ENCODE measurements around the gene CYSRT1. TPM values are rescaled to one million over a fixed set of nuclear protein-coding genes. Genes with fewer than 3 reads are reported as not detected.
A peak's percentile ranks its signal among the peaks of the same experiment; 100 is the strongest.
"Not testable (repeated sequence)": the region's sequence is repeated elsewhere in the genome, so short reads cannot be mapped to it uniquely, and the experiment has no call there.

Gene CYSRT1
- total RNA-seq, 1 experiment from 2014 or later = 1.7 TPM

DNA sequence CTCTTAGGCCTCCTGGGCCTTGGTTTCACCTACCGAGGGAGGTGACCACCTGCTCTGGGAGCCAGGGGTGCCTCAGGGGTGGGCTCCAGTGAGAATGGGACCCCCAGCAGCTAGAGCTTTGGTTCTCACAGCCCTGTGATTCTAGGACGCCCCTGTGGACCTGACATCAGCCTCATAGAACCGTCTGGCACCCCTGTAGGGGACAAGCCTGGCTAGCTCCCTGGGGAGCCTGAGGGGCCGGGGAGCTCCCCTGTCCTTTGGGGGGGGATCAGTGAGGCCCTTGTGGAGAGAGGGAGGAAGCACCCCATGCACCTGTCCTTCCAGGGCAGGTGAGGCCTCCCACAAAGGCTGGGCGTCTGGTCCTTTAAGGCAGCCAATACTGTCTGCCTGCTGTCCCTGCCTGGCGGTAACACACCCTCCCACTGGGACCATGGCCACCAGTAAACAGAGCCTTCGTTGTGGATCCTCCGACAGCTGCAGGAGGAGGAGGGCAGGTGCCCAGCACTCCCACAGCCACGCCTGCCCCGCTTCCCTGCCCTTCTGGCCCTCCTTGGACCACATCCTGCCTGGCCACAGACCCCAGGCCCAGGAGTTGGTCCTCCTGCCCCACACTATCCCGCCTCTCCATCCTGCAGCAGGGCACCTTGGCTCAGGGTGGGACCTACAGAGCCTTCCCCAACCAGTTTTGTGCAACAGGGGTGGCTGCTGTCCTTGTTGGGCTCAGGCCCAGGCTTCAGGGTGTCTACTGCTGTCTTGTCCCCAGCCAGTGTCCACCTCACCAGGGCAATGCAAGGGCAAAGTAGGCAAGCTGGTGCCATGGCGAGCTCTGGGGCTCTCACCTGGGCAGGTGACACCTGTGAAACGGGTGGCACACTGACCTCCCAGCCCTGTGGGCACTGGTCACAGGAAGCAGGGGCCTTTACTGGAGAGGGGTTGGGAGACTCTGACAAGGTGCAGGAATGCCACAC lies 13.1 kb downstream of the CYSRT1 start:
- H3K9me3 ChIP-seq = no peaks in the 10 kb centered on the region
- 0 out of 2 replicates have a peak, but pooled peaks cover 2% of the 10 kb centered on the region for H3K36me3 ChIP-seq (ENCODE audit: control insufficient read depth, insufficient read depth, low read length)
- TF ChIP-seq, protein P1, sequence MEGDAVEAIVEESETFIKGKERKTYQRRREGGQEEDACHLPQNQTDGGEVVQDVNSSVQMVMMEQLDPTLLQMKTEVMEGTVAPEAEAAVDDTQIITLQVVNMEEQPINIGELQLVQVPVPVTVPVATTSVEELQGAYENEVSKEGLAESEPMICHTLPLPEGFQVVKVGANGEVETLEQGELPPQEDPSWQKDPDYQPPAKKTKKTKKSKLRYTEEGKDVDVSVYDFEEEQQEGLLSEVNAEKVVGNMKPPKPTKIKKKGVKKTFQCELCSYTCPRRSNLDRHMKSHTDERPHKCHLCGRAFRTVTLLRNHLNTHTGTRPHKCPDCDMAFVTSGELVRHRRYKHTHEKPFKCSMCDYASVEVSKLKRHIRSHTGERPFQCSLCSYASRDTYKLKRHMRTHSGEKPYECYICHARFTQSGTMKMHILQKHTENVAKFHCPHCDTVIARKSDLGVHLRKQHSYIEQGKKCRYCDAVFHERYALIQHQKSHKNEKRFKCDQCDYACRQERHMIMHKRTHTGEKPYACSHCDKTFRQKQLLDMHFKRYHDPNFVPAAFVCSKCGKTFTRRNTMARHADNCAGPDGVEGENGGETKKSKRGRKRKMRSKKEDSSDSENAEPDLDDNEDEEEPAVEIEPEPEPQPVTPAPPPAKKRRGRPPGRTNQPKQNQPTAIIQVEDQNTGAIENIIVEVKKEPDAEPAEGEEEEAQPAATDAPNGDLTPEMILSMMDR (IDR thresholded peaks at IDR 0.05; ENCODE audit: insufficient read depth in 1 of 2, low read depth in 1 of 2, low read length in 1 of 2, severe bottlenecking in 1 of 2, unreplicated experiment in 1 of 2) = no peak
- Mint-ChIP-seq H3K27me3 (ENCODE audit: insufficient read depth, unreplicated experiment) (peaks cover 3% of the 10 kb centered on the region), H3K36me3 (ENCODE audit: insufficient read depth, unreplicated experiment) (peaks cover 47% of the 10 kb centered on the region), H3K4me3 (ENCODE audit: unreplicated experiment) (no peak overlapping the region), H3K9me3 (ENCODE audit: unreplicated experiment) (no peaks in the 10 kb centered on the region), H3K4me1 (ENCODE audit: low read depth, unreplicated experiment) (peaks cover 13% of the 10 kb centered on the region), H3K27ac (ENCODE audit: unreplicated experiment) (no peak overlapping the region)
- ChIA-PET POLR2A (no interaction called here), CTCF (interaction anchor here (1.5 kb wide), 1 partner anchor 15 kb away, joined by 3 read pairs; no protein-coding TSS in a partner anchor)
- peaks cover 28% of the 10 kb centered on the region for H3K4me1 ChIP-seq
- no peak overlapping the region for H3K4me3 ChIP-seq (ENCODE audit: low read depth, low read length)
- BruUV-seq (replicated peaks) = no TSS peak
- intact Hi-C loops (cut with micrococcal nuclease; ENCODE audit: unreplicated experiment) = loop anchor here (5.0 kb wide), 1 partner anchor 36 kb away; the partner anchor contains the start of gene TPRN
- no peaks in the 10 kb centered on the region for H3K27me3 ChIP-seq (replicated peaks; ENCODE audit: control insufficient read depth, insufficient read depth, low read length)
- no peak for DNase-seq

DNA sequence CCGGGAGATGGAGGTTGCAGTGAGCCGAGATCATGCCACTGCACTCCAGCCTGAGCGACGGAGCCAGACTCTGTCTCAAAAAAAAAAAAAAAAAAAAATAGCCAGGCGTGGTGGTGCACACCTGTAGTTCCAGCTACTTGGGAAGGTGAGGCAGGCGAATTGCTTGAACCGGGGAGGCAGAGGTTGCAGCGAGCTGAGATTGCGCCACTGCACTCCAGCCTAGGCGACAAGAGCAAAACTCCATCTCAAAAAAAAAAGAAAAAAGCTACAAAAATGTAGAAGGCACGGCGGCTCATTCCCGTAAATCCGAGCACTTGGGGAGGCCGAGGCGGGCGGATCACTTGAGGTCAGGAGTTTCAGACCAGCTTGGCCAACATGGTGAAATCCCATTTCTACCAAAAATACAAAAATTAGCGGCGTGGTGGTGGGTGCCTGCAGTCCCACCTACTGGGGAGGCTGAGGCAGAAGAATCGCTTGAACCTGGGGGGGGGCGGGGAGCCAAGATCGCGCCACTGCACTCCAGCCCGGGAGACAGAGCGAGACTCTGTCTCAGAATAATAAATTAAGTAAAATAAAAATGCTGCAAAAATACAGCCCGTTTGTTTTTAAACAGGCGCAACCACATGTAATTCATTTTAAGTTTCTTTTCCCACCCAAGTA lies 14.7 kb downstream of the CYSRT1 start:
- H3K27ac Mint-ChIP-seq (ENCODE audit: unreplicated experiment) = peak overlapping the region; percentile 74
- H3K4me1 ChIP-seq = peaks cover 32% of the 10 kb centered on the region
- H3K4me3 ChIP-seq (ENCODE audit: low read depth, low read length) = peak overlapping the region; percentile 80
- not testable (repeated sequence) for H3K27me3 Mint-ChIP-seq (ENCODE audit: insufficient read depth, unreplicated experiment); H3K27me3 ChIP-seq (replicated peaks; ENCODE audit: control insufficient read depth, insufficient read depth, low read length); H3K9me3 Mint-ChIP-seq (ENCODE audit: unreplicated experiment); BruUV-seq (replicated peaks); H3K9me3 ChIP-seq; H3K36me3 ChIP-seq (ENCODE audit: control insufficient read depth, insufficient read depth, low read length); DNase-seq
- intact Hi-C loops (cut with micrococcal nuclease; ENCODE audit: unreplicated experiment) = loop anchor here (2.0 to 10.0 kb wide), 4 partner anchors 17 to 445 kb away; partner anchors contain the start of genes CCDC183, RNF208, TMEM141 and TPRN
- ChIA-PET POLR2A (interaction anchor here (0.6 to 2.4 kb wide), 9 partner anchors 15 to 169 kb away, joined by 3 to 39 read pairs (median 9); partner anchors contain the start of genes NELFB, RNF208 and SAPCD2), CTCF (interaction anchor here (0.7 to 1.6 kb wide), 8 partner anchors 10 to 292 kb away, joined by 3 to 6 read pairs (median 3); no protein-coding TSS in a partner anchor)
- peaks cover 12% of the 10 kb centered on the region for H3K4me1 Mint-ChIP-seq (ENCODE audit: low read depth, unreplicated experiment)
- peaks cover 56% of the 10 kb centered on the region for H3K36me3 Mint-ChIP-seq (ENCODE audit: insufficient read depth, unreplicated experiment)
- peak overlapping the region; percentile 80 for H3K4me3 Mint-ChIP-seq (ENCODE audit: unreplicated experiment)

DNA sequence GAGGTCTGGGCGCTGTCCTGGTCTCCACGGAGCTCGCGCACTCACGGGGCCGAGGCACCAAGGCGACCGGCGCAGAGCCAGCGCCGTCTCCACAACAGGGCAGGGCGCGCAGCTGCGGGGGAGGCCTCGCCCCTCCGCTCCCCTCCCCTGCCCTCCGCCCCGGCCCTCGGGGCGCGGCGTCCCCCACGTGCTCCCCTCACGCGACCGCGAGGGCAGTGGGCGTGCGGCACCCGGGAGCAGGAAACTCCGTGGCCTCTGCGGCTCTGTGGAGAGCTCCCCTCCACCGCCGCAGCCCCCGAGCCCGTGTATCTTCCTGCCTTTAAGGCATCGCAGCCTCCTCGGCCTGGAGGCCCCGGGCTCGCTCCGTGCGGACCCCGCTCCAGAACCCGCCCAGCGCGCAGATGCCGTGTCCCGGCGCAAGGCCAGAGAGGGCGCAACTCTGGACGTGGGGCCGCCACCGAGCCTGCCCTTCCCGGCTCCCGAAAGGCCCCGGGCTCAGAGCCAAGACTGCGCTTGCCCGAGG lies 15.4 kb downstream of the CYSRT1 start:
- CTCF ChIA-PET = interaction anchor here (0.8 to 2.7 kb wide), 11 partner anchors 11 to 293 kb away, joined by 3 to 13 read pairs (median 4); partner anchors contain the start of gene NRARP
- intact Hi-C loops (cut with micrococcal nuclease; ENCODE audit: unreplicated experiment) = loop anchor here (2.0 to 10.0 kb wide), 3 partner anchors 18 to 446 kb away; partner anchors contain the start of genes CCDC183, RNF208 and TMEM141
- H3K27ac Mint-ChIP-seq (ENCODE audit: unreplicated experiment) = peak overlapping the region; percentile 95
- Histone ChIP-seq H3K27me3 (replicated peaks; ENCODE audit: control insufficient read depth, insufficient read depth, low read length) (no peaks in the 10 kb centered on the region), H3K9me3 (no peaks in the 10 kb centered on the region), H3K4me1 (peaks cover 31% of the 10 kb centered on the region), H3K36me3 (ENCODE audit: control insufficient read depth, insufficient read depth, low read length) (peaks cover 2% of the 10 kb centered on the region; the same call in 1 of the 2 replicates), H3K4me3 (ENCODE audit: low read depth, low read length) (peak overlapping the region; percentile 80)
- H3K4me3 Mint-ChIP-seq (ENCODE audit: unreplicated experiment) = peak overlapping the region; percentile 80
- DNase-seq = no peak
- peaks cover 3% of the 10 kb centered on the region for H3K27me3 Mint-ChIP-seq (ENCODE audit: insufficient read depth, unreplicated experiment)
- POLR2A ChIA-PET = interaction anchor here (0.5 to 2.4 kb wide), 31 partner anchors 9 to 1333 kb away, joined by 3 to 39 read pairs (median 4); partner anchors contain the start of genes CAMSAP1, ENTPD8, MAN1B1 and MRPL41
- H3K9me3 Mint-ChIP-seq (ENCODE audit: unreplicated experiment) = no peaks in the 10 kb centered on the region
- TSS peak; percentile 61 for BruUV-seq (replicated peaks)
- TF ChIP-seq, protein P1 (IDR thresholded peaks at IDR 0.05; ENCODE audit: insufficient read depth in 1 of 2, low read depth in 1 of 2, low read length in 1 of 2, severe bottlenecking in 1 of 2, unreplicated experiment in 1 of 2) = peak in 1 of 2 experiments; percentile 43
- peaks cover 58% of the 10 kb centered on the region for H3K36me3 Mint-ChIP-seq (ENCODE audit: insufficient read depth, unreplicated experiment)
- H3K4me1 Mint-ChIP-seq (ENCODE audit: low read depth, unreplicated experiment) = peaks cover 7% of the 10 kb centered on the region
